Osteoblast (primary cell): Measurements from ENCODE around the gene WNK1. TPM values are rescaled to one million over a fixed set of nuclear protein-coding genes. Genes with fewer than 3 reads are reported as not detected.

ENCODE experiments used
- DNase-seq: peaks from one replicate; pipeline ENCODE4 v3.0.0; 2011; ENCODE audit warnings: low spot score, mixed read lengths; ENCODE audit not compliant: insufficient read length; ENCODE audit errors: missing footprints
- H2AFZ ChIP-seq: 2 replicates; pipeline ENCODE4 v1.6.0; 2011; ENCODE audit warnings: mild to moderate bottlenecking, low read length
- H3K27ac ChIP-seq: 2 replicates; pipeline ENCODE4 v1.5.1; 2011; ENCODE audit warnings: mild to moderate bottlenecking, low read depth, low read length, moderate library complexity
- H3K27me3 ChIP-seq: 2 replicates; pipeline ENCODE4 v1.6.0; 2012; ENCODE audit warnings: mild to moderate bottlenecking, control low read depth, inconsistent platforms, low read length, moderate library complexity; ENCODE audit not compliant: insufficient read depth
- H3K36me3 ChIP-seq: 2 replicates; pipeline ENCODE4 v1.5.1; 2011; ENCODE audit warnings: mild to moderate bottlenecking, low read length, control low read depth, moderate library complexity; ENCODE audit not compliant: insufficient read depth
- H3K4me1 ChIP-seq: 2 replicates; pipeline ENCODE4 v1.5.1; 2011; ENCODE audit warnings: mild to moderate bottlenecking, low read length, control low read depth, moderate library complexity; ENCODE audit not compliant: insufficient read depth
- H3K4me2 ChIP-seq: 2 replicates; pipeline ENCODE4 v1.6.0; 2011; ENCODE audit warnings: mild to moderate bottlenecking, low read length; ENCODE audit not compliant: insufficient read depth
- H3K4me3 ChIP-seq: fragments of 200-600 bp; sonication (generic); 3 replicates; pipeline ENCODE4 v1.5.1; 2012; ENCODE audit warnings: mild to moderate bottlenecking, low read length, inconsistent platforms; ENCODE audit not compliant: insufficient read depth
- H3K79me2 ChIP-seq: 2 replicates; pipeline ENCODE4 v1.6.0; 2012; ENCODE audit warnings: mild to moderate bottlenecking, low read length, control low read depth, inconsistent platforms; ENCODE audit not compliant: insufficient read depth
- H3K9me3 ChIP-seq: 2 replicates; pipeline ENCODE4 v1.5.1; 2011; ENCODE audit warnings: low read depth, low read length, control low read depth
- H4K20me1 ChIP-seq: 2 replicates; pipeline ENCODE4 v1.6.0; 2012; ENCODE audit warnings: mild to moderate bottlenecking, low read length, control low read depth; ENCODE audit not compliant: insufficient read depth
- CTCF ChIP-seq: IDR thresholded peaks from 2 replicates; pipeline ENCODE4 v1.5.1; 2011; ENCODE audit warnings: mild to moderate bottlenecking, low read depth, low read length, moderate library complexity; ENCODE audit errors: extremely low read depth
- total RNA-seq: library from RNA; depleted of rRNA; stranded (reverse); fragments of >200 nt; gene quantifications from 2 replicates; pipeline ENCODE4 v1.2.3, GENCODE V29; 2012

The WNK1 gene
- total RNA-seq, 1 donor, result 110 TPM

GRCh38 chr12:894226-894625 lies 141.8 kb downstream of the WNK1 start:
- Histone ChIP-seq H3K27ac (no peak overlapping the region), H2AFZ (no peak overlapping the region), H3K4me1 (peaks cover 26% of the 10 kb centered on the region), H3K36me3 (peaks cover 71% of the 10 kb centered on the region), H3K9me3 (no peaks in the 10 kb centered on the region), H3K27me3 (no peaks in the 10 kb centered on the region), H3K4me3 (no peak overlapping the region), H3K4me2 (no peak overlapping the region), H4K20me1 (peaks cover 3% of the 10 kb centered on the region), H3K79me2 (no peaks in the 10 kb centered on the region)
- DNase-seq, result no peak
- TF ChIP-seq CTCF, result no peak

- Histone ChIP-seq H3K27ac (peak overlapping the region; percentile 74), H3K27me3 (no peaks in the 10 kb centered on the region), H3K36me3 (peaks cover 71% of the 10 kb centered on the region), H3K4me3 (no peak overlapping the region), H4K20me1 (peaks cover 3% of the 10 kb centered on the region), H3K79me2 (peaks cover 3% of the 10 kb centered on the region), H3K9me3 (no peaks in the 10 kb centered on the region), H3K4me1 (peaks cover 26% of the 10 kb centered on the region), H2AFZ (no peak overlapping the region), H3K4me2 (peak overlapping the region; percentile 52)
- TF ChIP-seq CTCF, result no peak
- no peak for DNase-seq
Observed at GRCh38 chr12:896031-896430, 143.7 kb downstream of the WNK1 start.

- Histone ChIP-seq H3K27ac (peak overlapping the region; percentile 53), H3K27me3 (no peaks in the 10 kb centered on the region), H3K9me3 (no peaks in the 10 kb centered on the region), H3K36me3 (peaks cover 74% of the 10 kb centered on the region), H3K4me1 (peaks cover 26% of the 10 kb centered on the region), H2AFZ (no peak overlapping the region), H3K4me3 (no peak overlapping the region), H4K20me1 (peaks cover 3% of the 10 kb centered on the region), H3K79me2 (peaks cover 8% of the 10 kb centered on the region), H3K4me2 (peak overlapping the region; percentile 52)
- no peak for DNase-seq
- no peak for TF ChIP-seq CTCF
Observed at GRCh38 chr12:897386-897785, 145.0 kb downstream of the WNK1 start.

- Histone ChIP-seq H2AFZ (no peak overlapping the region), H3K4me2 (no peak overlapping the region), H3K4me3 (no peak overlapping the region), H3K9me3 (no peaks in the 10 kb centered on the region), H3K4me1 (peaks cover 8% of the 10 kb centered on the region), H4K20me1 (no peaks in the 10 kb centered on the region), H3K36me3 (peaks cover 73% of the 10 kb centered on the region), H3K79me2 (peaks cover 34% of the 10 kb centered on the region), H3K27me3 (no peaks in the 10 kb centered on the region), H3K27ac (no peak overlapping the region)
- no peak for DNase-seq
- TF ChIP-seq CTCF, result no peak
Observed at GRCh38 chr12:902581-902980, 150.2 kb downstream of the WNK1 start.
